GM18907 (cell line): ENCODE measurements around the gene ROBO1.

ENCODE experiments used
- ATAC-seq: cut with Tn5 transposase; IDR thresholded peaks from one replicate; pipeline ENCODE4 v1.9.1; 2021; ENCODE audit warnings: mild to moderate bottlenecking, moderate library complexity; ENCODE audit not compliant: unreplicated experiment

ROBO1 gene

DNA sequence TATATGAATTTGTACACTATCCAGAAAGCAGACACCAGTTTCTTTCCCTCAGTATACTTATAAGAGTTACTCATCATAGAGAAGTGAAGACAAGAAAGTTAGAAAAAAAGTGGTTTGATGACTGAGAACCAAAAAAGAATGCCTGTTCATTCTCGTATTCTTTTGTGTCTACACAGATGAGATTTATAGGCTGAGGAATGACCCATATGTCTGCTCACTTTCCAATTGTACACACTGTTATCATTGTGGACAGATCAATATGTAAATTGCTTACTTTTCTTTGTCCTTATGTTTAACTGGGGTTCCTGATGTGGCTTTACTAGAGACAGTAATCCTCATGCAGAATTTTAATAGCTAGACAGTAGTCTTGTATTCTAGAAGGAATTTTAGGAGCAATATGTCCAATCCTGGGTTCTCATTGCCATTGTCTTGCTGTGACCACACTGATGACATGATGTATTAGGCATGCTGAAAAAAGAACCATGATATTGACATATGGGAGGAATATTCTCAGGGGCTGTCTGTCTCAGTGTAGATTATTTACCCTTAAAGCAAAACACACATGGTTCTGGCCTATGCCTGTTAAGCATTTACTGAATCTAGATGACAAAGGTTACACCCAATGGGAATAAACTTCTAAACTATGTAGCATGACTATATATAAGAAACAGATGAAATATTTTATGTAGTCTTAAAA lies 669.7 kb downstream of the ROBO1 start:
- ATAC-seq: no peak

DNA sequence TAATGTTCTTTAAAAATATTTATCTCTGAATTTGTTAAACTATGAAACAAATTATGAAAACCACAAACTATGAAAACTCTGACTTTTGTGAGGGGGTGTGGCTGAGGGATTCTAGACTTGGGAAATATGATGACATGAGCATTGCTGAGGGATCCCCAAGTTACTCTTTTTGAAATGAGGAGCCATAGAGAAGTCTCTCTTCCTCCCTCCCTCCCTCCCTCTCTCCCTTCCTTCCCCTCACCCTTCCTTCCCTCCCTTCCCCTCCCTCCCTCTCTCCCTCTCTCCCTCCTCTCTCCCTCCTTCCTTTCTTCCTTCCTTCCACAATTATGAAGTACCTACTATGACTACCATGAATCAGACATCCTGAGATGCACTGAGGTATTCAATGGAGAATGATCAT lies 673.1 kb downstream of the ROBO1 start:
- ATAC-seq: no peak

DNA sequence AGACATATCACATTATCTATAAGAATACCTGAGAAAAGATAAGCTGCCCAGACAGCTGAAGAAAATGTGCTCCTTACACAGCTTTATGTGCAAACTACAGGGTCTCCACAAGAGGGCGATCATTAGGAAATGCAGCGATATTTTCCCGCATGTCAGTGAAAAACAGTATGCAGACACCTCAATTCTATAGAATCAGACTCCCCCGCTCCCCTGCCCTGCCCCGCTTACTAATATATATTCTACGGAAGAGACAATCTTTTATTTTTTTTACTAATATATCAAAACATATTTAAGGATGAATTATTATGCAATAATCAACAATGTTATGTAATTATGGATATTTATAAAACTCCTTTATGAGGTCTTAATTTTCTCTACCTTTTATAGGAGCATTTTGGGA lies 681.3 kb downstream of the ROBO1 start:
- peak; percentile 94 for ATAC-seq

DNA sequence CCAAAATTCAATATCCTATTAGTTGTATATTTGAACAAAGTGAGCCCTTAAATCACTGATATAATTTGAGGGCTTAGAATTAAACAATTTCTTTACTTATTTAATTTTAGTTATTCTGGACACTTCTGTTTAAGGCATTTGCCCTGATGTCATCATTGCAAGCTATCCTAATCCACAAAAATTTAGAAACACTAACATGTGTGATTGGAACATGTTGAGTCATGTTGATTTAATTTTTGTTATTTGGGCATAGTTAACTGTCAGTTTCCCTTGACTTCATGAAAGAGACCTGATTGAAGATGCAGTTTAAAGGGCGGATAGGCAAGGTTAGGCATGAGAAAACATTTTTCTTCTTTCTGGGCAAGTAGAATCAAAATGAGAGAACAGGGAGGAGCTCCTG lies 682.6 kb downstream of the ROBO1 start:
- ATAC-seq: no peak

DNA sequence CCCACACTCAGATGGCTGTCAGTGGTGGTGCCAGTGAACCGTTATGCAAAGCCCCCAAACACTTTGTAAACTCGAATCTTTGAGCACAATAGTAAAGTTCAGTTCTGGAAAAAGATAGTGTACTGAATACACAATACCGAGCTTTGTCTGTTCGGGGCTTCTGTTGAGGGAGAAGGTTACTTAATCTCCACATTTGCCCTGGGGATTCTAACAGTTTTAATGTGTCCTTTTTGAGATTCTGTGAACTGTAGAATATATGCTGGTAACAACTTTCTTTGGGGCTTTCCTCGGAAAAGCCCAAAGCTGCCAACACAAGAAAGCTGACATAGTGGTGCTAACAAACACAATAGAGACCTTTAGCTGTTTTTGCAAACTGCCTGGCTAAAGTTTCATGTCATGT lies 686.5 kb downstream of the ROBO1 start:
- no peak for ATAC-seq

DNA sequence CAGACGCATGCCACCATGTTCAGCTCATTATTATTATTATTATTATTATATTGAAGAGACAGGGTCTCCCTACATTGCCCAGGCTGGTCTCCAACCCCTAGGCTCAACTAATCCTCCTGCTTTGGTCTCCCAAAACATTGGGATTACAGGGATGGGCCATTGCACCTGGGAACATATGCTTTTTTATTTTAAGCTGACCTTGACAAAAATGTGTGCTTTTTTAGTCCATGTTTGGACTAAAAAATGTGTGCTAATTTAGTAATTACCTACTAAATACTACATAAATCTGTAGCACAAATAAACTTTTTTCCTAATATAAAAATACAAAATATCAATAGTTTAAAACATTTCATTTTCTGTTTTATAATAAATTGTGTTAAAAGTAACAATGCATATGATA lies 693.2 kb downstream of the ROBO1 start:
- no peak for ATAC-seq

DNA sequence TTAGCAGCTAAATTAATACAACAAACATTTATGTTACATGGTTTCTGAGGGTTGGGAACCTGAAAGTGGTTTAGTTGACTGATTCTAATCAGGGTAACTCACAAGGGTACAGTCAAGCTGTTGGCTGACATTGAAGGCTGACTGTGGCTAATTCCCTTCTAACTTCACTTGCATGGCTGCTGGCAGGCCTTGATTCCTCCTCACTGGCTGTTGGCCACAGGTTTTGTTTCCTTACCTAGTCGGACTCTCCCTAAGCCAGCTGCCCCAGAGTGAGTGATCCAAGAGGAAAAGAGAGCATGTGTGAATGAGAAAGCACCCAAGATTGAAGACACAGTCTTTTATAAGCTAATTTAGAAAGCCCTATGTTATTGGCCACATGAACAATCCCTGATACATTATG lies 700.1 kb downstream of the ROBO1 start:
- ATAC-seq: no peak

DNA sequence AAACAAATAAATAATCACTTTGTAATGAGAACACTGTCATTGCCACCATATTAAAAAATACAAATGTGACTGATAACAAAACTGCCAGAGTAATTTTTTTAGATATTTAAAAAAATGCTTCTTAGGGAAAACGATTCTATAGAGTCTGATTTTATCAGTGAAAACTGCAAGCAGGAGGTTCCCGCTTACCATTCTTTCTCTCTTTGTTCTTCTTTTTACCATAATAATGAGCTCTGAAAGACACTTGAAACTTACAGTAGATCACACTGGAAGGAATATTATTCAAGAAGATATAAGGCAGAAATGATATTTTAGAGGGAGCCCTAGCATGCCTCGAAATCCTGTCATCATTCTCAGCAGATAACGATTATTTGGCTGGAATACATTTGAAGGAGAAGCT lies 701.3 kb downstream of the ROBO1 start:
- no peak for ATAC-seq

DNA sequence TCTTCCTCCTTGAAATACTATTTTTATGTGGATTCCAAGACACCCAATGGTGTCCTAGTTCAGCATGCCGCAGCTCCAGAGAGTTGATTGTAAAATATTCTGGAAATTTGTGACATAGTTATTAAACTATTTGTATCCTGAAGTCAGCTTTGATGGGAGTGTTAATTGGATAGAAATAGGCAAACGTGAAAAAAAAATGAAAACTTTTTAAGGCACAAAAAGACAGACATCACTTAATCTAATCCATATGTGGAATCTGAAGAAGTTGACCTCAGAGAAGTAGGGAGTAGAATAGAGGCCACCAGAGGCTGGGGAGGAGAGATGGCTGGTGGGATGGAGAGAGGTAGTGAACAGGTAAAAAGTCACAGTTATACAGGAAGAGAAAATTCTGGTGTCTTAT lies 704.2 kb downstream of the ROBO1 start:
- no peak for ATAC-seq

DNA sequence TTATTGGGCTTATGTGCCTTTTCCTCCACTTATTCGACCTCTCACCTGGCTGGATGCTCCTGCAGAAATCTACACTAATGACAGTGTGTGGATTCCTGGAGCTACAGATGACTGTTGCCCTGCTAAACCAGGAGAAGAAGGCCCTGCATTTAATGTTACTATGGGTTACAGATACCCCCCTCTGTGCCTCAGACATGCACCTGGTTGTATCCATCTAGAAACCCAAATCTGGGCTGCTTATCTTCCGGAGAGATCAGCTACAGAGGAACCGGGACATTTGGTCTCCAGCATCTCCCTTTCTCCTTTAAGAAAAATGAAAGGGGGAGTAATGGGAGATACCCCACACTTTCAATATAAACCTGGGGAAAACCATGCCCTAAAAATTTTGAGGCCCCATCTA lies 710.0 kb downstream of the ROBO1 start:
- no peak for ATAC-seq

DNA sequence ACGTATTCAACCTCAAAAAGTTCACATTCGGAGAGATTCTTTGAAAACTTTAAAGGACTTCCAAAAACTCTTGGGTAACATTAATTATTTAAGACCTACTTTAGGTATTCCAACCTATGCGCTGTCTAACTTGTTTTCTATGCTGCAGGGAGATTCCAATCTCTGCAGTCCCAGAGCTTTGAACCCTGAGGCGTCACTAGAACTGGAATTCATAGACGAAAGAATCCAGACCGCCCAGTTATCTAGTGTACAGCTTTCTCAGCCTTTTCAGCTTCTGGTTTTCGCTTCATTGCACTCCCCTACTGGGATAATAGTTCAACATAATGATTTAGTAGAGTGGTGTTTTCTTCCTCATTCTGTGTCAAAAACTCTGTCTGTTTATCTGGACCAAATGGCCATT lies 711.3 kb downstream of the ROBO1 start:
- no peak for ATAC-seq

DNA sequence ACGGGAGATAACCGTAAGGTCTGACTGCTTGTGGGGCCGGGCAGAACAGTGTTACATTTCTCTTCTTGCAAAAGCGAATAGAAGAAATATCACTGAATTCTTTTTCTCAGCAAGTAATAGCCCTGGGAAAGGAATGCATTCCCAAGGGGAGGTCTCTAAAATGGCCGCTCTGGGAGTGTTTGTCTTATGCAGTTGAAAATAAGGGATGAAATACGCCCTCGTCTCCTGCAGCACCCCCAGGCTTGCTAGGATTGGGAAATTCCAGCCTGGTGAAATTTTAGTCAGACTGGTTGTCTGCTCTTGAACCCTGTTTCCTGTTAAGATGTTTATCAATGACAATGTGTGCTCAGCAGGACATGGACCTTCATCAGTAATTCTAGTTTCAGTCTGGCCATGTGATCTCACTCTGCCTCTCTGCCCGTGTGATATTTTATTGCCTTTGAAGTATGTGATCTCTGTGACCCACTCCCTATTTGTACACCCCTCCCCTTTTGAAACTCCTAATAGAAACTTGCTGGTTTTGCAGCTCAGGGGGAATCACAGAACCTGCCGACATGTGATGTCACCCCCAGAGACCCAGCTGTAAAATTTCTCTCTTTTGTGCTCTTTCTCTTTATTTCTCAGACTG lies 715.6 kb downstream of the ROBO1 start:
- no peak for ATAC-seq

DNA sequence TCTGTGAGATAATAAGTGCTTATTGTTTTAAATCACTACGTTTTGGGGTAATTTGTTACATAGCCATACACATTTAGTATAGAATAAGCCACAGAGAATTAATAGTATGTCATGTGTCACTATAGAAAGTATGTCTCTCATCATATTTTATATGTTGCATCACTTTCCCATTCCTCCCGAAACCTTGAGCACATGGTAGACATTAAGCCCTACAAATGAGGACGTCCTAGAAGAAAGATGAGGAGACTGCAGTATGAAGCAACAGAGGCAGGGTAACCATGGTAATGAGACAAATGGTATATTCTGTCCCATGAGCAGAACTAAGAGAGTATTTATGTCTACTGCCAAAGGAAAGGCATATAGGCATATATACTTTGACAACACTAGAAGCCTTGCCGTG lies 720.2 kb downstream of the ROBO1 start:
- ATAC-seq: no peak

DNA sequence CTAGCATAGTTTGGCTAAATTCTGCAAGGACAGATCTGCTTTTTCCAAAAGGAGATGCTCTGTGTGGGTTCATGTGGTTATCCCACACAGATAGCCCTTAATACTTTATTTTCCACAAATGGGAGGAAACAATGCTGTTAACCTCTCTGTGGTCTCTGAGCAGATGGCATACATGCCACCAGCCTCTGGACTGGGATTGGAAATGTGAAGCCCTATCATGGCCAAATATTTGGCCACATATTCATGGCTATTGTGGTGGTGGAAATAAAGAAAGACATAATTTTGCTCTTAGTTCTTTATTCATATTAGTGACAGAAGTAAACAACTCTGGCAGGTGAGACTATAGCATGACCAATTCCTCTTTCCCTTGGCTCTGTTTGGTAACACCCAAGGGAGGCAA lies 726.2 kb downstream of the ROBO1 start:
- ATAC-seq: no peak

DNA sequence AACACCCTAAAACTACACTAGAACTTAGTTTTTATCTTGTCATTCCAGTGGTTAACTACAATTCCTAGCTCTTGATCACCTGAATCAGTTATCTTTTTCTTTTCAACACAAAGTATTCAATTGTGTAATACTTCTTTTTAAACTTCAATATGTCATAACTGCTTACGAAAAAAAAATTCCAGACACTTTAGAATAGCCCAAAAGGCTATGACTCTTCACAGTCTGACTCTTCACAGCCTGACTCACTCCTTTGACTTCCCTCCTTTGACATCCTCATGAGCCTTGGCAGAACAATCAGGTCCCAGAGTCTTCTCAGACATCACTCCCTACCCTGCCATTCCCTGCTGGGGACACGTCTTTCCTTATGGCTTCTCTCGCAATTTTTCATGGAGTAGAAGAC lies 727.1 kb downstream of the ROBO1 start:
- no peak for ATAC-seq

DNA sequence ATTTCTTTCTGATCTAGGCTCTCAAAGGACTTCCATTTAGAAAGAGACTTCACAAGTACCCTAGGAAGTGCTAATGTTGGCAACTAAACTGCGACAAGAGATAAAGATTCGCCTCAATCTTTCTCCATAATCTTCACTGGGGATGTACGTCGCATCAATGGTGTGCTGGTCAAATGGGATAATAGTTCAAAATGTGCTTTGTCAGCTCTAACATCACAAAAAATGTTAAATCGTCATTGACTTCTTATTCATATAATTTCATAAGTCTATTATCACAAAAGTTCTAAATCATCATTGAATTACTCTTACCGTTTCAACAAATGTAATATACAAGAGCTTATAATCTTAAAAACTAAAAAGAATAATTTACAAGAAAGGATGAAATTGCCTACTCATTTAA lies 727.7 kb downstream of the ROBO1 start:
- ATAC-seq: no peak

DNA sequence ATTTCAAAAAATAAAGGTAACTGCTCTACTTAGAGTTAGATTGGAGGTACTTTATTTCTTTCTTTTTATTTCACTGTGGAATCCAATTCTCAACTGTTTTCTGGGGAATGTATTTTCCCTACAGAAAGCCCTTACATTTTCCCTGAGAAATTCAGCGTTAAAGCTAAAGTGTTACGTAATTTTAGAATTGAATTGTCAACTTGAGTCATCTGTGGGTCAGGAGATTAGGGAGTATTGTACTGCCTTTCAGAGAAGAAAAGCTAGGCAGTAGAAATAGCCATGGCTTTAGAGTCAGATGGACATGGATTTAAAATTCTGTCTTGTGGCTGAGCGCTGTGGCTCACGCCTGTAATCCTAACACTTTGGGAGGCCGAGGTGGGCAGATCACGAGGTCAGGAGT lies 728.6 kb downstream of the ROBO1 start:
- no peak for ATAC-seq

DNA sequence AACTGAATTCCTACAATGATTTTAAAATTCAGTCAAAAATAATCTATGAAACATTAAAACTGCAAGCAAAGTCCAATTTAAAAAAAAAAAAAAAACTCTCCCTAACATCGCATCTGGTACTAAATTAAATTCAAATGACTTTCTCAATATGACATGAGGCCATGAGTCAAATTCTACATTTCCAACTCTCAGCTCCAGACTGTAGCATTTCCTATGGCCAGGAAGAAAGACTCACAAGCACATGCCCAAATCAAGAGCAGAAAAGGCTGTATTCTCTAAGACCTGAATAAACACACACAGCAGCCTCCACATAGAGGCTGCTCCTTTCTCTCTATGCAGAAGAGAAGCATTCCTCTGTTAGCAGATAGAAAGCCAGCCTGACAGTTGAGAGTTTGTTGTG lies 729.2 kb downstream of the ROBO1 start:
- no peak for ATAC-seq

DNA sequence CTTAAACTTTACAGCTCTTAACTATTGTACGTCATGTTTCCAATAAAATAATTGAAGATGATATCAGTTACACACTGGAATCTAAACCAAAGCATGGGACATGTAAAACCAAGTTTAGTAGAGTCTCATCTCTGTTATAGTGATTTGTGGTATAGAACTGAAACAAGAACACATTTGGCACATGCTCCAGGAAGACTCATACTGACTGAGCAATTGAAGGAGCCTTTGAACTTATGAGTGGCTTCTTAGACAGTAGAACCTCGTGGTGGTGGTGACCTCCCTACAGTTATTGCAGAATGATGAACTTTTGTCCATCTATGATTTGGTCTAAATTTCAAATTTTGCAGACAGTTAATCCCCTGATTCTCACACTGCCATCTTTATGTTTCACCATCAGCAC lies 729.7 kb downstream of the ROBO1 start:
- no peak for ATAC-seq

DNA sequence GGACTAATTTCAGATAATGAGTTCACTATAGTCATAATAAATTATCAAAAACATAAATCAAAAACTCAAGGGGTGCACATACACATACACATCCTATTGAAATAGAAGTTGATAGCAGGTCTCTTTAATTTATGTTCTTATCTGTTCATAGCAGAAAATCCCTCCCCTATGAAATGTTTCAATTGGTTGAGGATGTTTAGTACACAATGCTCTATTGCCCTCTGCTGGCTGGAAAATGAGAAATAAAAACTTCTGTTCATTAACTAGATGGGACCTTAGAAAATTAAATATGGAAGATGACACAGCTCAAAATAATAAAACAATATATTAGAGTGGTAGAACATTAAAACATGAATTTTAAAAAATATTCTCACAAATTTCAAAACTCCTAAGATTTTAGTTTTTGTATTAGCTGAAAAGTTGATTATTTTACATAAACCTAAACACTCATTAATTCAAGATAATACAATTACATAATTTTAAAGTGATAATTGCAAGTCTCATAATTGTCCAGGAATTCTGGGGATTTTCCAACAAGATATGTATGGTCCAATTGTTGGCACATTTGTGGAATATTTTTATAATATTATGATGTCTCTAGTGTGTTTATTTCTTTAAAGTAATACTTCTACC lies 735.0 kb downstream of the ROBO1 start:
- ATAC-seq: peak; percentile 66

DNA sequence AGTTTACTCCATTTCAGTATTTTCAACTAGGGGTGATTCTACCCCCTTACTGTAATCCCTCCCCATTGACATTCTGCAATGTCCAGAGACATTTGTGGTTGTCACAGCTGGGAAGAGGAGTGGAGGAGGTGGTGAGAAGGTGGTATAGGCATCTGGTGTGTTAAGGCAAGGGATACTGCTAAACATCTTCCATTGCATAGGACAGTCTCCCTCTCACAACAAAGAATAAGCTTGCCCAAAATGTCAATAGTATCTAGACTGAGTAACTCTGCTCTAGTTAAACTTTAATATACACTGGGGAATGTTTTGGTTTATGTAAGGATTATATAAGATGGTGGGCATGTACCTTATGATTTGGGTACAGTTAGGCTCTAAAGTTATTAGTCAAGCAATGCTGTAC lies 737.6 kb downstream of the ROBO1 start:
- no peak for ATAC-seq

DNA sequence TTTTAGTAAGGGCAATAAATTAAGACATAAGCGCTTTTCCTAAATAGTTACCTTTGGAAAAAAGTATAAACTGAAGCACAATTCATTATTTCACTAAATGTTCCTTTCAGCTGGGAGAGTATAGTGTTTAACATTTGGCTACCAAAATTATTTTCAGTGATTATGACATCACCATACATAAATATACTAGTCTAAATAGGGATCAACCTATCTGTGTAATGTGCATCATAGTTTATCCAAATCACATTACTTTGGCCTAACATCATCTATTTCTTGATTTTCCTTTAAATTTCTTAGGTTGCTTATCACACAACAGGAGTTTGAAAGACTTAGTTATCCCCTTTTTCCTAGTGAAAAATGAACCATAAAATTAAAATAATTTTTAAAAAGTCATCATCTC lies 738.9 kb downstream of the ROBO1 start:
- no peak for ATAC-seq

DNA sequence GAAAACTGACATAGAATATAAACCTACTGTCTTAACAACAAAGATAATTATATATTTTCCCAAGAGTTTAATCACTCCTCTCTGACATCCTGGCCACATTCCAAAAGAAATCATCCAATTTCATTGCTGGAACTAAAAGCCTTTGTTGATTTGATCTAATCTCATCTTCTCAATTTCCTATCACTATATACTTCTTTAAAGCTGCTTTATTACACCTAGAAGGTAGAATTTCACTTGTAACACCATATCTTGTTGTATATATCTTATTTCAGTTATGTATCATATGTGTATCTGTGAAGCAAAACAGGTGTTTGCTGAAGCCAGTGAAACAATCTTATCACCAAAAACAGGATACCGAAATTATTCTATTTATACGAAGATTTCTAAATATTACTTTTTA lies 740.2 kb downstream of the ROBO1 start:
- no peak for ATAC-seq
